Measurements from ENCODE around the gene HOXC6. TPM values are rescaled to one million over a fixed set of nuclear protein-coding genes. Genes with fewer than 3 reads are reported as not detected.

Gene HOXC6
- total and polyA plus RNA-seq, 2 of the 8 experiments (the other 6 are each of a cell fraction or from before 2014, with no cell fraction given): not detected

DNA sequence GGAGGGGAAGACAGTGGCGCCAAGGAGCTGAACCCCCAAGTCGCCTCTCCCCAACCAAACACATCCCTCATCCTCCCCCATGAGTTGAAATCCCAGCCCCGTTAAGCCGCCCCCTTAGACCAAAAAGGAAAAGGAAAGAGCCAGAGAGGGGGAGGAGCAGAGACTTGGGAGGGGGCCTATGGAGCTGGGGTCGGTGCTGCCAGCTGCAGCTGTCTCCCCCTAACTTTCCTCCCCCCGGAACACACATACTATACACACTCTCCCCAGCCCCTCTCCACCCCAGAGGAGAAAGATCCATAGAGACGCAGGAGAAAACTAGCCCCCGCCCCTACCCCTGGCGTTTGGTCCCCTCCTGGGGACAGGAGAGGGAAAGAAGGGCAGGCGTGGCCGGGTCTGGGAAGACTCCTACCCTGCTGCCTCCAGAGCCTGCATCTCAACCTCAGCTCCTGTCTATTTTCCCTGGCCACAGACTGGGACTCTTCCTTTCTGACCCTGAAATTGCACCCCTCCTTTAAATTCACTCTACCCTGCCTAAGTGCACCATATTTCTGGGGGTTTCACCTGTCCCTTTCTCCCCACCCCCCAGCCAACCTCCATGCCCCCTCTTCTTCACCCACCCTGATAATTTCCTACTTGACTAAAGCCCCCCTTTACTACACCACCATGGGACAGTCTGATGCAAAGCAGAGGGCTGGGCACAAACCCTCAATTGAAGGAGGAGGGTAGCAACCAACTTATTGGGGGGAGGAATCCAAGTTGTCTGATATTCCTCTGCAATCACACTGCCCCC is 29.9 kb upstream of the HOXC6 start (continued):
- TF ChIP-seq, protein P1, sequence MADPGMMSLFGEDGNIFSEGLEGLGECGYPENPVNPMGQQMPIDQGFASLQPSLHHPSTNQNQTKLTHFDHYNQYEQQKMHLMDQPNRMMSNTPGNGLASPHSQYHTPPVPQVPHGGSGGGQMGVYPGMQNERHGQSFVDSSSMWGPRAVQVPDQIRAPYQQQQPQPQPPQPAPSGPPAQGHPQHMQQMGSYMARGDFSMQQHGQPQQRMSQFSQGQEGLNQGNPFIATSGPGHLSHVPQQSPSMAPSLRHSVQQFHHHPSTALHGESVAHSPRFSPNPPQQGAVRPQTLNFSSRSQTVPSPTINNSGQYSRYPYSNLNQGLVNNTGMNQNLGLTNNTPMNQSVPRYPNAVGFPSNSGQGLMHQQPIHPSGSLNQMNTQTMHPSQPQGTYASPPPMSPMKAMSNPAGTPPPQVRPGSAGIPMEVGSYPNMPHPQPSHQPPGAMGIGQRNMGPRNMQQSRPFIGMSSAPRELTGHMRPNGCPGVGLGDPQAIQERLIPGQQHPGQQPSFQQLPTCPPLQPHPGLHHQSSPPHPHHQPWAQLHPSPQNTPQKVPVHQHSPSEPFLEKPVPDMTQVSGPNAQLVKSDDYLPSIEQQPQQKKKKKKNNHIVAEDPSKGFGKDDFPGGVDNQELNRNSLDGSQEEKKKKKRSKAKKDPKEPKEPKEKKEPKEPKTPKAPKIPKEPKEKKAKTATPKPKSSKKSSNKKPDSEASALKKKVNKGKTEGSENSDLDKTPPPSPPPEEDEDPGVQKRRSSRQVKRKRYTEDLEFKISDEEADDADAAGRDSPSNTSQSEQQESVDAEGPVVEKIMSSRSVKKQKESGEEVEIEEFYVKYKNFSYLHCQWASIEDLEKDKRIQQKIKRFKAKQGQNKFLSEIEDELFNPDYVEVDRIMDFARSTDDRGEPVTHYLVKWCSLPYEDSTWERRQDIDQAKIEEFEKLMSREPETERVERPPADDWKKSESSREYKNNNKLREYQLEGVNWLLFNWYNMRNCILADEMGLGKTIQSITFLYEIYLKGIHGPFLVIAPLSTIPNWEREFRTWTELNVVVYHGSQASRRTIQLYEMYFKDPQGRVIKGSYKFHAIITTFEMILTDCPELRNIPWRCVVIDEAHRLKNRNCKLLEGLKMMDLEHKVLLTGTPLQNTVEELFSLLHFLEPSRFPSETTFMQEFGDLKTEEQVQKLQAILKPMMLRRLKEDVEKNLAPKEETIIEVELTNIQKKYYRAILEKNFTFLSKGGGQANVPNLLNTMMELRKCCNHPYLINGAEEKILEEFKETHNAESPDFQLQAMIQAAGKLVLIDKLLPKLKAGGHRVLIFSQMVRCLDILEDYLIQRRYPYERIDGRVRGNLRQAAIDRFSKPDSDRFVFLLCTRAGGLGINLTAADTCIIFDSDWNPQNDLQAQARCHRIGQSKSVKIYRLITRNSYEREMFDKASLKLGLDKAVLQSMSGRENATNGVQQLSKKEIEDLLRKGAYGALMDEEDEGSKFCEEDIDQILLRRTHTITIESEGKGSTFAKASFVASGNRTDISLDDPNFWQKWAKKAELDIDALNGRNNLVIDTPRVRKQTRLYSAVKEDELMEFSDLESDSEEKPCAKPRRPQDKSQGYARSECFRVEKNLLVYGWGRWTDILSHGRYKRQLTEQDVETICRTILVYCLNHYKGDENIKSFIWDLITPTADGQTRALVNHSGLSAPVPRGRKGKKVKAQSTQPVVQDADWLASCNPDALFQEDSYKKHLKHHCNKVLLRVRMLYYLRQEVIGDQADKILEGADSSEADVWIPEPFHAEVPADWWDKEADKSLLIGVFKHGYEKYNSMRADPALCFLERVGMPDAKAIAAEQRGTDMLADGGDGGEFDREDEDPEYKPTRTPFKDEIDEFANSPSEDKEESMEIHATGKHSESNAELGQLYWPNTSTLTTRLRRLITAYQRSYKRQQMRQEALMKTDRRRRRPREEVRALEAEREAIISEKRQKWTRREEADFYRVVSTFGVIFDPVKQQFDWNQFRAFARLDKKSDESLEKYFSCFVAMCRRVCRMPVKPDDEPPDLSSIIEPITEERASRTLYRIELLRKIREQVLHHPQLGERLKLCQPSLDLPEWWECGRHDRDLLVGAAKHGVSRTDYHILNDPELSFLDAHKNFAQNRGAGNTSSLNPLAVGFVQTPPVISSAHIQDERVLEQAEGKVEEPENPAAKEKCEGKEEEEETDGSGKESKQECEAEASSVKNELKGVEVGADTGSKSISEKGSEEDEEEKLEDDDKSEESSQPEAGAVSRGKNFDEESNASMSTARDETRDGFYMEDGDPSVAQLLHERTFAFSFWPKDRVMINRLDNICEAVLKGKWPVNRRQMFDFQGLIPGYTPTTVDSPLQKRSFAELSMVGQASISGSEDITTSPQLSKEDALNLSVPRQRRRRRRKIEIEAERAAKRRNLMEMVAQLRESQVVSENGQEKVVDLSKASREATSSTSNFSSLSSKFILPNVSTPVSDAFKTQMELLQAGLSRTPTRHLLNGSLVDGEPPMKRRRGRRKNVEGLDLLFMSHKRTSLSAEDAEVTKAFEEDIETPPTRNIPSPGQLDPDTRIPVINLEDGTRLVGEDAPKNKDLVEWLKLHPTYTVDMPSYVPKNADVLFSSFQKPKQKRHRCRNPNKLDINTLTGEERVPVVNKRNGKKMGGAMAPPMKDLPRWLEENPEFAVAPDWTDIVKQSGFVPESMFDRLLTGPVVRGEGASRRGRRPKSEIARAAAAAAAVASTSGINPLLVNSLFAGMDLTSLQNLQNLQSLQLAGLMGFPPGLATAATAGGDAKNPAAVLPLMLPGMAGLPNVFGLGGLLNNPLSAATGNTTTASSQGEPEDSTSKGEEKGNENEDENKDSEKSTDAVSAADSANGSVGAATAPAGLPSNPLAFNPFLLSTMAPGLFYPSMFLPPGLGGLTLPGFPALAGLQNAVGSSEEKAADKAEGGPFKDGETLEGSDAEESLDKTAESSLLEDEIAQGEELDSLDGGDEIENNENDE (IDR thresholded peaks at IDR 0.05; ENCODE audit: insufficient replicate concordance, low read length): no peak
- no peak for TF ChIP-seq TBP (IDR thresholded peaks at IDR 0.05; ENCODE audit: low read depth, low read length)
- no peak for TF ChIP-seq ASH2L (IDR thresholded peaks at IDR 0.05; ENCODE audit: low read length)
- TF ChIP-seq CBX8 (IDR thresholded peaks at IDR 0.05; ENCODE audit: borderline replicate concordance, low read depth, low read length): 0 out of 2 replicates have a peak, but pooled peaks have one; percentile 24
- no peak for TF ChIP-seq GABPA (IDR thresholded peaks at IDR 0.05; ENCODE audit: borderline replicate concordance, insufficient read depth, low read length)
- no peak for TF ChIP-seq CTBP2 (IDR thresholded peaks at IDR 0.05; ENCODE audit: borderline replicate concordance, insufficient read depth, insufficient read length, low read length)
- TF ChIP-seq POU5F1 (IDR thresholded peaks at IDR 0.05; ENCODE audit: low read depth, low read length): no peak
- TF ChIP-seq MAX (IDR thresholded peaks at IDR 0.05): no peak
- TF ChIP-seq CREB1 (IDR thresholded peaks at IDR 0.05): no peak
- no peak for TF ChIP-seq SIX5 (IDR thresholded peaks at IDR 0.05; ENCODE audit: low read depth, low read length)

All from H1 (cell line).